HG02885 (cell line): ENCODE measurements around the gene NOL7.

Experiments
- ATAC-seq: cut with Tn5 transposase; IDR thresholded peaks from one replicate; pipeline ENCODE4 v1.9.1; 2021; ENCODE audit warnings: mild to moderate bottlenecking; ENCODE audit not compliant: unreplicated experiment, poor library complexity

Gene NOL7

DNA sequence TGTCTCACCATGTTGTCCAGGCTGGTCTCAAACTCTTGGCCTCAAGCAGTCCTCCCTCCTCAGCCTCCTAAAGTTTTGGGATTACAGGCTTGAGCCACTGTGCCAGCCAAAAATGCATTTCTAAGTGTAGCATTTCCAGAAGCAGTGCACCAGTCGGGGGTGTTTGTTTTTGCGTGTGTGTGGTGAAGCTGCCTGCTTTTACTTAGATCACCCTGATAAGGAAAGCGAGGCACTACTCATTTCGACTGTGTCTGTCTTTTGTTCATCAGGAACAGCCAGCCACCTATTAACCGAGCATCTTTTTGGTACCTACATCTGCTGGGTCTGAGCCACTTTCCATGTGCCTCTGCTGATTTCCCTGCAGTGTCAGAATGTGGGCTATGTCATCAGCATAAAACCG, 22.0 kb upstream of the NOL7 start:
- ATAC-seq = no peak

DNA sequence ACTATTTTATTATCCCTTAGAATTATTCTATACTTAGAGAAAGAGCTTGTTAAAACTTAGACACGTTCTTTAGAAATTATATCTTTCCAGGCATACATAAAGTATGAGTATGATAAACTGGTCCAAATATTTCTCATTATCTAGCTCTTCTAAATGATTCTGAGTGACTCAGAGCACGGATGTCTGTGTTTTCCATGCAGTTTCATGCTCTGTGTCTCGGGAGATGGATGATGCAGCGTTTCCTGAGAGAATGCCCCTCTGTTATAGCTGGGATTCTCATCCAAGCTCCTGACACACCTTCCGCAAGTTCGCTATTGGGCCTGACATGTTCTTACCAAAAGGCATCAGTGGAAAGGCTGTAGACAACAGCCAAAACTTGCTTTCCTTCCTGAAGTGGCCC, 21.4 kb upstream of the NOL7 start:
- no peak for ATAC-seq

DNA sequence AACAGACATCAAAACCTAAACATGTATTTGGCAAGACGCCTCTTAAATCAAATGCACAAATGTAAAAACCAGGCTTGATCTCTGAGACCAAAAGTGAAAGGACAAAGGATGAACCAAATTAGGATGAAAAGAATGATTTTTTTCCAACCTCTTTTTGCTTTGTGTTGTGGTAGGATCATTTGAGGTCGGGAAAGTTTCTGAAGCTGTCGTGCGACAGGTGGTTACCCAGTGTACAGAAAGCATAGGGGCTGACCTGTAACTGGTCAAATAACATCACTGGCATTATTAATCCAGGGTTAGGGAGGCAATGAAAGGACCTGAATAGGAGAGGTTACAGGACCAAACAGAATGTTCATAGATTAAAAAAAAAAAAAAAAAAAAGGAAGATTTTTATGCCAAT, 18.1 kb upstream of the NOL7 start:
- no peak for ATAC-seq

DNA sequence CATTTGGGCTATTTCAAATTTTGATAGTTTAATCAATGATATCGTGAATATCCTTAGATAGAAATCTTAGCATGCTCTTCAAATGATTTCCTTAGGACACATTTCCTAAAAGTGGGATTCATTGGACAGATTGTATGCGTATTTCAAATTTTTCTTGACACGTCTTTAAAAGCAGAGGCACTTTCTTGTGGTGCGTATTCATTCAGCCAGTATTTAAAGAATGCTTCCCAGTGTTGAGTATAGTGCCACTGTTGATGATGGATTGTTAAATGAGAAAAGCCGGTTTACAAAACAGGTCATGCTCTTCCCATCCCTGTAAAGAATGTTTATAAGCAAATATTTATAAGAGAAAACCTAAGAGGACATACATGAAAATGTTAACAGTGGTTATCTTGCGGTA, 15.1 kb upstream of the NOL7 start:
- ATAC-seq = no peak

DNA sequence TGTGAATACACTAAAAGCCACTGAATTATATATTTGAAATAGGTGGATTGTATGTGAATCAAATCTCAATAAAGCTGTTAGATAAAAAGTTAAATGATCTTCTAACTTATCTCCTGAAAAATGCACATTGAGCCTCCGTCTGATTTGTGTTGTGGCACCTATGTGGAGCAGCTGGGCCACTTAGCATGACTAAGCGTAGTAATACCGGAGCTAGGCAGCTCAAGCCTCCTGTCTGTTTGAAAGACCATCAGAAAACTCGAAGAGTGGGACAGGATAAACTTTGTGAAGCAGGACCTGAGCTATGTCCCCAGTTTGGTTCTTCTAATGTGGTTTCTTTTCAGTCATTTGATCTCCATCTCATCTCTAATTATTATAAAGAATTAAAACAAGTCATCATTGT, 11.0 kb upstream of the NOL7 start:
- ATAC-seq = no peak

DNA sequence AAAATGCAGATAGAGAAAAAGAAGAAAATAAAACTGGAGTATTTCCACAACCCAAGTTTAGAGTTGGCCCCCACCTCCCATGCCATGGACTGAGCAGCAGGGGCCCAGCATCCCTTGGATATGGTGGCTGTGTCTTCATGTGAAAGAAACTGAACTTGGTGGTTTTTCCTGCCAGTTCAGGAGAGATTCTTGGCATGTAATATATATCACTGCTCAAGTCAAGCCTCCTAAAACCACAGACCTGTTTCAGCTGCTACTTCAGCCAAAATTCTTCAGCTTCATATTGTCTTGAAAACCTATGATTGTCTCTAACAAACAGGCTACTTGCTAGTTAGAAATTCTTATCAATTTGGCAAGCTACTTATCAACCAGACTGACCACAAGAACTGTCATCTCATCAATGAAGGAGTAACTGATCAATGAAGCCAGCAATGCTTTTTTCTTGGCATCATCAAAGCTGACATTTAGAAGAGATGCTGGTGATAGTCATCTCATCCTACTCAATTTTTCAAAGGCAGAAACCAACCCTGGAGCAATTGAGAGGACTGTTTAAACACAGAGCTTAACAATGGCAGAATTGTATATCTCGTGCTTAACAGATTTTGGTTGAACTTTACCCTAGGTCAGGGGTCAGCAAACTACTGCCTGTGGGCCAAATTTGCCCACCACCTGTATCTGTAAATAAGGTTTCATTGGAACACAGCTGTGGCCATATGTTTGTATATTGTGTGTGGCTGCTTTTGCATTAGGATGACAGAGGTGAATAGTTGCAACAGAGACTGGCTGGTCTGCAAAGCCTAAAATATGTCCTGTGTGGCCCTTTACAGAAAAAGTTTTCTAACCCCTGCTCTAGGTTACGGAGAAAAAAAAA, 10.4 kb upstream of the NOL7 start:
- no peak for ATAC-seq

DNA sequence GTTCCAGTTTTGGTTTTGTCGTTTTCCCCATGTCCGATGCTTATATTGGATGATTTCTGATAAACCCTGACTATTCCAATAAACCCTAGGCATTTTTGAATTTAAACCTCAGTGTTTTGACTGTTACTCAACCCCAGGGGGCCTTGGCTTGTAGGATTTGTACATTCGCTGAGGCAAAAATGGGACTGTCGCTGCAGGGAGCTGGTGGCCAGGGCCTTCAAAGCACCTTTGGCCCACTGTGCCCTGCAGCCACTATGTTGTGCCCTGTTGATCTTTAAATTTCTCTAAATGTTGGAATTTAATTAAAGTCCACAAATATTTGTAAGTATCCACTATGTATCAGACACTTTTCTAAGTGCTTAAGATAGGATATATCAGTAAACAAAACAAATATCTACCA, 9.5 kb upstream of the NOL7 start:
- no peak for ATAC-seq

DNA sequence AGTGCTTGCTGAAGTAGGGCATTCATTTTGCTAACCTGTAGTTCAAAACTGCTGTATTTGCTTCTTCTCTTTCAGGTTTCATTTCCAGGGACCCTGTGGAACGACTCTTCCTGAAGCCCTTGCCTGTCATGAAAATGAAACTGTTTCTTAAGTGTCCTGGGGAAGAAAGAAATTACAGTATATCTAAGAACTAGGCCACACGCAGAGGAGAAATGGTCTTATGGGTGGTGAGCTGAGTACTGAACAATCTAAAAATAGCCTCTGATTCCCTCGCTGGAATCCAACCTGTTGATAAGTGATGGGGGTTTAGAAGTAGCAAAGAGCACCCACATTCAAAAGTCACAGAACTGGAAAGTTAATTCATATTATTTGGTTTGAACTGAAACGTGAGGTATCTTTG, 3.4 kb upstream of the NOL7 start:
- ATAC-seq = no peak

DNA sequence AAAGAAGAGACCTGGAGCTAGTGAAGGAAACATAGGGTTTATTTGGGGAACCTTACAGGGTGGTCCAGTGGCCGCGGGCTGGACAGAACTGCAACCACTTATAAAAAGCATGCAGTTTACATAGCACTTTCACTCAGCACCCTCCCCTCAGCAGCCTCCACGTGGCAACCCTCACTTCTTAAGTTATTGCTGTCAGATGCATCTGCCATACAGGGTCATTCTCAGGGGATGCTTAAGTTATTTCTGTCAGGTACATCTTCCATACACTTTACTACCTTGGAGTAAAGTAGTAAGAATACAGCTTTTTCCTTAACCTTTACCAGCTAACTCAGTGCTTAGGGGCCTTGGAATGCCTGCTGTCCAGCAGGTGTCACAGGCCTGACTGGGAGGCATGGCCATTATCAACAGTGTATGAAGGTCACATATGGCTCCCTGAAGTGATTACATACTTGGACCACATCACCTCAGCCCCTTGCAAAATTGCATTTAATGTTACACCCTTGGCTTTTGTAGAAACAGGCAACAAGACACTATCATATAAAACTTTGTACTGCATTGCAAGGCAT, 2.0 kb upstream of the NOL7 start:
- no peak for ATAC-seq

DNA sequence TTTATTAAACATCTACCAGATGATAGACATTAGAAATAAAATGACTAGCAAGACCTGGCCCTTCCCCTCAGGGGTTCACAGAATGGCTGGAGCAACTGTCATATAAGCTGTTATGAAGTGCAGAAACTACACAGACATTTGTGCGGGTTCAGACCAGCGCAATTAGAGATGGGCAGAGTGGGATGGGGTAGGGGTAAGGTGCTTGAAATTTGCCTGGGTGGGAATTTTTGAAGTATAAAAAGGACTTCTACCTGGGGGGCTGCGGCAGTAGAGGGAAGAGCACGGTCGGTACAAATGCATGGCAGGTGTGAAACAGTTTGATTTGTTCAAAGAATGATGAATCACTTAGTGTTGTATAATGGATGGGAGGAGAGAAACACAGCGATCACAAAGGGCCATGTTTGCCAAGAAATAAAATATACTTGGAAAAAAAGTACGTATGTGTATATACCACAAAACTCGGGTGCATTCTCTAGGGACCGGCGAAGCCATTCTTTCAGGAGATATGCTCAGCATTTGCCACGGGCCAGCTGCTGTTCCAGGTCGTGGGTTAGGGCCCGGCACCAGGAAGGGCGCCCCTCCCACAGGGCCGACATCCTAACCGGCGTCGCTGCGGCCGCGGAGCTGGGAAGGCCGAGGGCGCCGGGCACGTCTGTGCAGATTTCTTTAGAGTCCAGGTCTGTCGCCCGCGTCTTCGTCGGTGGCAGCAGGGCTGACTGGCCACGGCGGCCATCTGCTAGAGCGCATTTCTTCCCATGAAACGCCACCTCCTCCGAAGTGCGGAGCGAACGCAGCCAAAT, 809 bp upstream of the NOL7 start:
- ATAC-seq = peak; percentile 28

DNA sequence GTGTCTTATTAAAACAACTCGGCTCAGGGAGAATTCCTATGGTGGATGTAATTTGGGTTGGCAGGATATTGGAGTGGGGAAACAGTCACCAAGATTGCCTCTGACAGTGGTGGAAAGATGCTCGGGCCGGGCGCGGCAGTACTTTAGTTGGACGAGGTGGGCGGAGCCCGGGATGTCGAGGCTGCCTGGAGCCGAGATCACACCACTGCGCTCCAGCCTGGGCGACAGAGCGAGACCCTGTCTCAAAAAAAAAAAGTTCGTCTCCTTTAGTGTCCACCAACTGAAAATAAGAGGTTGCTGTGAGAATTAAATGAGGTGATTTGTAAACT, 621 bp downstream of the NOL7 start:
- ATAC-seq = no peak

DNA sequence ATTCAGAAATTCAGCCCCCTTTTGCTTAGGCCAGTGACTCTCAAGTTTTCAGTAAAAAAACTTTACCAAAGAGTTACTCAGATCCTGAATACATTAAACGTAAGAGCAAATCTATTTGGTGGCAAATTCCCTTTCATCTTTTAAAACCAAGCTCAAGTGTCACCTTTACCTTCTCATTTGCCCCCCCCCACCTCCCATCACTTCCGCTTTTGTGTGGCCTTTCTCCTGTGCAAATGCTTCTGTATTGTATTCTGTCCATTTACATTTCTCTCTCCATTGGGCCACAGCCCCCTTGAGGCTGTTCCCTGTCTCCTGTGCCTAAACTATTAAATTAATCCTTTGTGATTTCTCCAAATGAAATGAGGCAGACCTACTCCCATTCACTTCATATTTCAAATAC, 1.9 kb downstream of the NOL7 start:
- no peak for ATAC-seq

DNA sequence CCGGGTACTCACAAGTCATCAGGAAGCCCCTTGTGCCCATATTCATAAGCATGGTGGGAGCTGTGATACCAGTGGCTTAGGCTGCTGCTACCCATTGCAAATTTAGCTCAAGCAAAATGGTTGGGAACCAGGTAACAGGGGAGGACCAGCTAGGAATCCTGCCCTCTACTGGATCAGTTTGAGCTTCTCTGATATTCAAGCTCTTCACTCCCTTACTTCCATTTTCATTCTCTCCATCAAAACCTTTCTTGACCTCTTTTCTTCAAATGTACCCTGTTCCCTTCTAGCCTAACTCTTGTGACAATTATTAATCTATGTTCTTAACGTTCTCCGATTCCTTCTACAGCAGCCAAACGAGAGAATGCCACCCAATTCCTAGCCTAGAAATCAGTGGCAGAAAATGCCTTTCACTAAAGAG, 9.7 kb downstream of the NOL7 start:
- ATAC-seq = no peak

DNA sequence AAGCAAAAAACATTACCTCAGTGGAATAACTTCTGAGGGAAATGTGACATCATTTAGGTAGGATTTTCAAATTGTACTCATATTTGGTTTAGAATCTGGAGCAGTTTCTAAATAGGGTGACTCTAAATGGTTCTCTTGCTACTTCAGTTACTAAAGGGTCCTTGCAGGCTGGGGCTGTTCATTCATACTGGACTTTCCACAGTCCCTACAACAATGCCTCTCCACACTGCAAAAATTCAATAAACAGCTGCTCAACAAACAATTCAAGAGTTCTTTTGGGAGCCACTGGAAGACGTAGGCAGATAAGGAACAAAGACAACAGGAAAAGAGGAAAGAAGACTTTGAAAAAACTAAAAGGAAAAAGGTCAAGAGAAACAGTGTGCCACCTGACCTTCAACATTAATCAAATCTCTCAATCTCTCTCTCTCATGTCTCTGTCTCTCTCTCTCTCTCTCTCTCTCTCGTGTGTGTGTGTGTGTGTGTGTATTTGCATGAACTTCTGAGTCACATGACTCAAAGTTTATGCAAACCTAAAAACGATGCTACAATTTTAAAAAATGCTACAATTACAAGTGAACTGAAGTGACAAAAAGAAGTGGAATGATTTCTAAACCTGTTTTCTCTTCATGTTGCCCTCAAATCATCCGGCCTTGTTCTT, 14.5 kb downstream of the NOL7 start:
- no peak for ATAC-seq

DNA sequence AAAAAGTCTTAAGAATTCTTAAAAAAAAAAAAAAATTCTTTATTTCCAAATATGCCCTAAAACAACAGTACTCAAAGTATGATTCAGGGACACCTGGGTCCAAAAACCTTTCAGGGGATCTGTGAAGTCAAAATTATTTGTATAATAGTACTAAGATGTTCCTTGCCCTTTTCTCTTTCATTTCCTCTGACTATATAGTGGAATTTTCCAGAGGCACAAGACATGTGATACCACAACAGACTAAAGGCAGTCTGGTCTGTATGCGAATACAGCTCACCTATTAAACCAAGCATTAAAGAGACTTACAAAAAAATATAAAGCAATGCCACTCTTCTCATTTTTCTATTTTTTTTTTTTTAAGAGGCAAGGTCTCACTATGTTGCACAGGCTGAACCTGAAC, 15.4 kb downstream of the NOL7 start:
- ATAC-seq = no peak

DNA sequence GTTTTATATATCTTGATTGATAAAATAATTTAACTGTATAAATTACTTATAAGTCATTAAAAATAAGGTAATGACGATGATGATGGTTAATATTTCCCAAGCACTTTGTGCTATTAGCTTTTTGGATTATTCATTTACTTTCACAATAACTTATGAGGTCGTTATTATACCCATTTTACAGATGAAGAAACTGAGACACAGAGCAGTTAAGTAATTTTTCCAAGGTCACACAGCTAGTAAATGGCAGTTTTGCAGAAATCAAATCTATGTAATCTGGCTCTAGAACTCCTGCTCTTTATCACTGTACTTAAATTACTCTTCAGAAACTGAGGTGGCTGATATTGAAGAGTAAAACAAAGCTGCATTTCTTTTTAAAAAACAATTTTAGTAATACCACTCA, 18.2 kb downstream of the NOL7 start:
- ATAC-seq = no peak

DNA sequence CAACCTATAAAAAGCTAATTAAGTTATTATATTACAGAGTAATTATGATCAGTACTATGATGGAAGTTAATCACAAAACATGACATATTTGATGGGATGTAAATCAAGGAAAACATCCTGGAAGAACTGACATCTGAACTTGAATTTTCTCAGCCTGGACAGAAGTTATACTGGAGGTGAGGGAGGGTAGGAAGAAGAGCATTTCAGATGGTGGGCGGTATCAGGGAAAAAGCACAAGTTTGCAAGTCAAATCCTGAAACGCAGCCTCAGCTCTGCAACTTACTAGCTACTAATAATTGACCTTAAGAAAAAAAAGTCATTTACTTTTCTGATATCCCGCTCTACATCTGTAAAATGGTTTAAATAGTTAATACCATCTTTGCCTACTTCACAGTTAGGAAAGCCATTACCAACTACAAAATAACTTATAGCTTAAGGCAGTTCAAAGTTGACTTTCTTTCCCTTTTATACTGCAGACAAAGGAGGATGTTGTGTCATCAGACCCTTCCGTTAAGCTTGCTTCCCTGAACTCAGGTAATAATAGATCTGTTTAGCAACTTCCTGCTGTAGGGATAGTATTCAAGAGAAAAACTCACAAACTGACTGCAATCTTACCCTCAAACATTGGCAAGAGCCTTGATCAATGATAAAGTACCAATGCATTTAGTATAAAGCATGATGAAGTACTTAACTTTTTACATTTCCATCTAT, 21.0 kb downstream of the NOL7 start:
- ATAC-seq = no peak

DNA sequence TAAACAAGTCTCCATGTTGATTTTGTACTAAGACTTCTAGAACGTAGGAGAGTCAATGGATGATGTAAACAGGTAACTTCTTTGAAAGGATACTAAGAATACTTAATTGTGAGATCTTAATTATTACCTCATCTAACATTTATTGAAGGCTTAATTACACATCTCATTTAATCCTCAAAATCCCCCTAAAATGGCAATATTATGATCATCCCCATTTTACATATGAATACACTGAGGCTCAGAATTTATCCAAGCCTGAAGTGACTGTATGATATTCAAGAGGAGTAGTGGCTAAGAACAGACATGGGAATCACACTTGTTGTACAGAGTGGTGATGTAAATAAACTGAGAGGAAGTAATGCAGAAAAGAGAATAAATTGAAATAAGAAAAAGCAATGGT, 22.9 kb downstream of the NOL7 start:
- no peak for ATAC-seq

DNA sequence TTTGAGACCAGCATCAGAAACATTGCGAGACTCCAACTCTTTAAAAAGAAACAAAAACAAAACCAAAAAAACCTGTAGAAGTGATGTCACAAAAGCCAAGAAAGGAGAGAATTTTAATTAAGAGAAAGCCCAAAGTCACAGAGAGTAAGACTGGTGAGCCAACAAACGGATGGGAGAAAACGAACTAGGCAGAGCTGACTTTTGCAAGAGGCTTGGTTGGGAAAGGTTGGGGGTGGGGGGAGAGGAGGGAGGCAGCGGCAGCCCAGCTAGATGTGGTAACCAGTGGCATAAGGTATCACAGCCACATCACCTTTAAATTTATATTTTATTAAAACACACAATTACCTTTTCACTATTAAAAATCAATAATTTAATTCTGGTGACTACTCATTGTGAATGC, 23.5 kb downstream of the NOL7 start:
- ATAC-seq = no peak

DNA sequence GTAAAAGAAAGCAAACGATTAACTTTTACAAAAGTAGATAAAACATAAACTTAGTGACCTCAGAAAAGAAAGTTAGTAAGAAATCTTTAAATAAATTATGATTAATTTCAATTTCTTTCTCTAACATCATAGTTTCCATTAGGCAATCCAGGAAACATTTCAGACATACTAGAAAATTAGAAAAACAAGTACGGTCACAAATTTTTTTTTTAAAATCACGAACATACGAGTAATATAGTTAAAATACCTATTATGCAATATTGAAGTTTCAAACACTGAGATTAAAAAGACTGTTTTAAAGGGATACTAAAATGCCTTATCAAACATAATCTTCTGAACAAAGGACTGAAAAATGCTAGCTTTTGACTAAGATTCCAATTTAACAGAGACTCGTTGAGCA, 26.2 kb downstream of the NOL7 start:
- ATAC-seq = no peak
